Measurements from ENCODE around the gene TNFAIP3.

- TF ChIP-seq, protein P1, sequence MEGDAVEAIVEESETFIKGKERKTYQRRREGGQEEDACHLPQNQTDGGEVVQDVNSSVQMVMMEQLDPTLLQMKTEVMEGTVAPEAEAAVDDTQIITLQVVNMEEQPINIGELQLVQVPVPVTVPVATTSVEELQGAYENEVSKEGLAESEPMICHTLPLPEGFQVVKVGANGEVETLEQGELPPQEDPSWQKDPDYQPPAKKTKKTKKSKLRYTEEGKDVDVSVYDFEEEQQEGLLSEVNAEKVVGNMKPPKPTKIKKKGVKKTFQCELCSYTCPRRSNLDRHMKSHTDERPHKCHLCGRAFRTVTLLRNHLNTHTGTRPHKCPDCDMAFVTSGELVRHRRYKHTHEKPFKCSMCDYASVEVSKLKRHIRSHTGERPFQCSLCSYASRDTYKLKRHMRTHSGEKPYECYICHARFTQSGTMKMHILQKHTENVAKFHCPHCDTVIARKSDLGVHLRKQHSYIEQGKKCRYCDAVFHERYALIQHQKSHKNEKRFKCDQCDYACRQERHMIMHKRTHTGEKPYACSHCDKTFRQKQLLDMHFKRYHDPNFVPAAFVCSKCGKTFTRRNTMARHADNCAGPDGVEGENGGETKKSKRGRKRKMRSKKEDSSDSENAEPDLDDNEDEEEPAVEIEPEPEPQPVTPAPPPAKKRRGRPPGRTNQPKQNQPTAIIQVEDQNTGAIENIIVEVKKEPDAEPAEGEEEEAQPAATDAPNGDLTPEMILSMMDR (IDR thresholded peaks at IDR 0.05) = no peak
- TF ChIP-seq POLR2A (IDR thresholded peaks at IDR 0.05) = no peak
Measured at GRCh38 chr6:137926207-137926731, 59.2 kb downstream of the TNFAIP3 start.

All from lower leg skin (tissue), 3 donors.